Cardiac fibroblast (primary cell): ENCODE measurements around the gene FBXO17.

ENCODE experiments used
- DNase-seq, 2 donors: peaks; one replicate each; pipeline versions ENCODE4 v3.0.0 to v3.0.0-alpha.2; 2010; ENCODE audit warnings: low read depth in 2 of 2
- H3K4me3 ChIP-seq, 2 donors: replicated peaks in 1 of 2; 1 replicate in 1 of 2; 2 replicates in 1 of 2; pipeline ENCODE4 v1.5.1; 2011; ENCODE audit warnings: low read depth in 2 of 2, low read length in 2 of 2, mild to moderate bottlenecking in 2 of 2, moderate library complexity in 1 of 2
- CTCF ChIP-seq: IDR thresholded peaks from one replicate; pipeline ENCODE4 v1.5.1; 2011; ENCODE audit warnings: low read depth, mild to moderate bottlenecking, low read length, inconsistent platforms

The FBXO17 gene, protein sequence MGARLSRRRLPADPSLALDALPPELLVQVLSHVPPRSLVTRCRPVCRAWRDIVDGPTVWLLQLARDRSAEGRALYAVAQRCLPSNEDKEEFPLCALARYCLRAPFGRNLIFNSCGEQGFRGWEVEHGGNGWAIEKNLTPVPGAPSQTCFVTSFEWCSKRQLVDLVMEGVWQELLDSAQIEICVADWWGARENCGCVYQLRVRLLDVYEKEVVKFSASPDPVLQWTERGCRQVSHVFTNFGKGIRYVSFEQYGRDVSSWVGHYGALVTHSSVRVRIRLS

GRCh38 chr19:38975214-38975860, at the start of gene FBXO17:
Gene FBXO17 (minus strand): TSS chr19:38975742. CDS start chr19:38950319, 25,423 bp downstream.
- DNase-seq: peak; percentile 67 to 69
- no peak for TF ChIP-seq CTCF
- peak within 1 kb of the TSS; percentile 69 to 75 for H3K4me3 ChIP-seq

DNA sequence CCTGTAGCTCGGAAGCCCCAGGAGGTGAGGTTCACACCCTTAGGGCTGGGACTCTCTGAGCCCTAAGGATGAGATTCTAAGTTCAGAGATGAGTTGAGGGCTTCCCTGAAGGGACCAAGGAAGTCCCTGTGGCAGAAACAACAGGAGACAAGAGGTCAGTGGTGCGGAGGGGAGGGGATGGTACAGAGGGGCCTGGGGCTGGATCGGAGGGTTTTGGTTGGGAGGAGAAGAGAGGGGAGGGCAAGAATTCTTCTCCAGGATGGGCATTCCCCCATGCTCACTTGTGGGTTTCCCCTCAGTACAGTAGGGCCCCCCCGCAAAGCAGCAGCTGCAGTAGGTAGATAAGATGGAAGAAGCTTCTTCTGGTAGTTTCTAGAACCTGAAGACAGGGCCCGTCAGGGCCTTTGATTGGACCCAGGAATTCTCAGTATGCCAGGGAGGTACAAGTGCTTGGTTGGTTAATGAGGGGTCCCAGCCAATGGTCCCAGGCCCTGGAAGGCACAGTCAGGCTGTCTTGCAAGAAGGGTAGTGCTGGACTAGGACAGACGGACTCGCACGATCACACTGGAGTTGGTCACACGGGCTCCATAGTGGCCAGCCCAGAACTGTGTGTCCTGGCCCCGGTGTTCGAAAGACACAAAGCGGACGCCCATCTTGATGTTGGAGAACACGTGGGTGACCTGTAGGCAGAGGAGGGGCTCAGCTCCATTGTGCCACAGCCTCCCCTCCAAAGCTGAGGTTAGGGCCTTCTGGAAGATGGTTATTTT, 49.5 kb upstream of the FBXO17 start:
- TF ChIP-seq CTCF: no peak
- DNase-seq: no peak
- no peak overlapping the region for H3K4me3 ChIP-seq

DNA sequence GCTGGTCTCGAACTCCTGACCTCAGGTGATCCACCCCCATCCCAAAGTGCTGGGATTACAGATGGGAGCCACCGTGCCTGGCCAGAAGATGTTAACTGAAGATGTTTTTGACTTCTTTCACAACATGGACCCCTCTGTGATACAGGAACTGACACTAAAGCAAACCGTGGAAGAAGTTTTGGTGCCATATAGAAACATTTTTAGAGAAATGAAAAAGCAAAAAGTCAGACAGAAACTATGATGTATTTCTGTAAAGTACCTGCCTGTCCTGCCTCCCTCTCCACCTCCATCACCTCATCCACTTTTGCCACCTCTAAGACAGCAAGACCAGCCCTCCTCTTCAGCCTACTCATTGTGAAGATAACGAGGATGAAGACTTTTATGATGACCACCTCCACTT, 45.5 kb upstream of the FBXO17 start:
- H3K4me3 ChIP-seq: no peak overlapping the region
- no peak for DNase-seq
- no peak for TF ChIP-seq CTCF

GRCh38 chr19:39017646-39018045, 42.1 kb upstream of the FBXO17 start:
- DNase-seq: no peak
- H3K4me3 ChIP-seq: no peak overlapping the region
- TF ChIP-seq CTCF: no peak

GRCh38 chr19:39017026-39017425, 41.5 kb upstream of the FBXO17 start:
- no peak for DNase-seq
- no peak for TF ChIP-seq CTCF
- no peak overlapping the region for H3K4me3 ChIP-seq

- no peak for DNase-seq
- TF ChIP-seq CTCF: no peak
- no peak overlapping the region for H3K4me3 ChIP-seq
Measured at GRCh38 chr19:39014037-39014436, 38.5 kb upstream of the FBXO17 start.
